NK-92 (cell line): ENCODE measurements around the gene EFNB1.
"Not testable (repeated sequence)": the region's sequence is repeated elsewhere in the genome, so short reads cannot be mapped to it uniquely, and the experiment has no call there.

Experiments
- DNase-seq: peaks from one replicate; lab custom pipeline; 2025; ENCODE audit not compliant: unreplicated experiment; lab: John Stamatoyannopoulos, UW

The EFNB1 gene

GRCh38 chrX:68828740-68829581 lies at the start of gene EFNB1:
TSS of gene EFNB1 (plus strand) at chrX:68829021. CDS start at chrX:68829777, 756 bp downstream.
- DNase-seq = peak; percentile 19

DNA sequence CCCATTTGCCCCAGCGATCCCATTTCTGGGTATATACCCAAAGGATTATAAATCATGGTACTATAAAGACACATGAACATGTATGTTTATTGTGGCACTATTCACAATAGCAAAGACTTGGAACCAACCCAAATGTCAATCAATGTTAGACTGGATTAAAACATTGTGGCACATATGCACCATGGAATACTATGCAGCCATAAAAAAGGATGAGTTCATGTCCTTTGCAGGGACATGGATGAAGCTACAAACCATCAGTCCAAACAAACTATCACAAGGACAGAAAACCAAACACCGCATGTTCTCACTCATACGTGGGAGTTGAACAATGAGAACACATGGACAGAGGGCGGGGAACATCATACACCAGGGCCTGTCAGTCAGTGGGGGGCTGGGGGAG lies 47.5 kb upstream of the EFNB1 start:
- not testable (repeated sequence) for DNase-seq

DNA sequence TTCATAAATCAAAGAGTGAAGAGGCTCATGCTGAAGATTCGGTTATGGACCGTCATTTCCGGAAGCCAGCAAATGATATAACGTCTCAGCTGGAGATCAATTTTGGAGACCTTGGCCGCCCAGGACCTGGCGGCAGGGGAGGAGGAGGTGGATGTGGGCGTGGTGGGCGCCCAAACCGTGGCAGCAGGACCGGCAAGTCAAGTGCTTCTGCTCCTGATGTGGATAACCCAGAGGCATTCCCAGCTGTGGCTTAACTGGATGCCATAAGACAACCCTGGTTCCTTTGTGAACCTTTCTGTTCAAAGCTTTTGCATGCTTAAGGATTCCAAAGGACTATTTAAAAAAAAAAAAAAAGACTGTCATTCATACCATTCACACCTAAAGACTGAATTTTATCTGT lies 44.0 kb upstream of the EFNB1 start:
- DNase-seq = no peak

DNA sequence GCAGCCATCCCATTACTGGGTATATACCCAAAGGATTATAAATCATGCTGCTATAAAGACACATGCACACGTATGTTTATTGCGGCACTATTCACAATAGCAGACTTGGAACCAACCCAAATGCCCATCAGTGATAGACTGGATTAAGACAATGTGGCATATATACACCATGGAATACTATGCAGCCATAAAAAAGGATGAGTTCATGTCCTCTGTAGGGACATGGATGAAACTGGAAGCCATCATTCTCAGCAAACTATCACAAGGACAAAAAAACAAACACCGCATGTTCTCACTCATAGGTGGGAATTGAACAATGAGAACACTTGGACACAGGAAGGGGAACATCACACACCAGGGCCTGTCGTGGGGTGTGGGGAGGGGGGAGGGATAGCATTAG lies 42.2 kb upstream of the EFNB1 start:
- not testable (repeated sequence) for DNase-seq

- DNase-seq = no peak
Measured at GRCh38 chrX:68789966-68790365, 38.9 kb upstream of the EFNB1 start.

GRCh38 chrX:68792083-68792482 lies 36.7 kb upstream of the EFNB1 start:
- DNase-seq = no peak

- no peak for DNase-seq
Measured at GRCh38 chrX:68794461-68794860, 34.4 kb upstream of the EFNB1 start.

DNA sequence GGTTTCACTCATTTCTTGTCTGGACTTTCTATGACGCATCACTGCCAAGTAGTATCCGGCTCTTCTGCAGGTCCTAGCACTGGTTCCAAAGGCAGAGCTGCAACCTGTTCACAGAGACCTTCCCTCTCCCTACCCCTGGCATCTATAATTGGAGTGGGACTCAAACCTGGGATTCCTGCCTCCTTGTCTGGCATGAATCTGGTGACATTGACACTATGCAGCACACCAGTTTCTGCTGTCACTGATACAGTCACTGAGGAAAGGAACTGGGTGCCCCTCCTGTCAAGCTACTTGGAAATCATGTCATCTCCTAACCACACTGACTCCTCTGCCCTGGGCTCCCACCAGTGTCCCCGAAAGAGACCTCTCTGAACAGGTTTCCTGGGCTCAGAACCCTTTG lies 33.1 kb upstream of the EFNB1 start:
- no peak for DNase-seq

DNA sequence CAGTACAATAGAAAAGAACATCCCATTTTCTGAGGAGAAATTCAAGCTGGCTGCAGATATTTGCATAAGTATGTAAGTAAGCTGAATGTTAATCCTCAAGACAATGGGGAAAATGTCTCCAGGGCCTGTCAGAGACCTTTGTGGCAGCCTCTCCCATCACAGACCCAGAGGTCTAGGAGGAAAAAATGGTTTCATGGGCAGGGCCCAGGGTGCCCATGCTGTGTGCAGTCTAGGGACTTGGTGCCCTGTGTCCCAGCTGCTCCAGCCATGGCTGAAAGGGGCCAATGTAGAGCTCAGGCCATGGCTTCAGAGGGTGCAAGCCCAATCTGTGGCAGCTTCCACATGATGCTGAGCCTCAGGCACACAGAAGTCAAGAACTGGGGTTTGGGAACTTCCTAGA lies 30.4 kb upstream of the EFNB1 start:
- DNase-seq = not testable (repeated sequence)

DNA sequence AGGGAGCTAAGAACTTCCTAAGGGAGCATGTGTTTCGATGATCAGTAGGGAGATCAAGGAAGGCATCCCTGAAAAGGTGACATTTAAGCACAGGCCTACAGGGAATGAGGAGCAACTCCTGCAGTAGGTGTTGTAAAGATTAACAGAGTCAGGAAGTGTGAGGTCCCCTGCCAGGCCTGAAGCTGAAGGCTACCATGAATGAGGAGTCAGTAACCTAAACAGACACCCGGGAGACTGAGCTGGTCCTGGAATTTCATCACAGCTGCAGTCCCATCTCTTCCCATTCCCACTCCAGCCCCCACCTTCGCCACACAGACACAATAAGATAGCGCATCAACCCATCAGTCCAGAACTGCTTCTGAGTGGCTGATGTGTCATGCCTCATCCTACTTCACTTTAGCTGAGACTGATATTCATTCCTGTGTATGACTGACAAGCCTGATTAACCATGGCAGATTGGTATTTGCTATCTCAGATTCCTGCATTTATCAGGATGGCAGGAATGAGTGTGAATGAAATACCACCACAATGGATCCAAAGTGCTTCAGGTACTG lies 27.0 kb upstream of the EFNB1 start:
- no peak for DNase-seq

- no peak for DNase-seq
Measured at GRCh38 chrX:68807818-68808217, 21.0 kb upstream of the EFNB1 start.

GRCh38 chrX:68808686-68809357 lies 20.0 kb upstream of the EFNB1 start:
- no peak for DNase-seq

GRCh38 chrX:68820476-68821110 lies 8.2 kb upstream of the EFNB1 start:
- DNase-seq = no peak

GRCh38 chrX:68821616-68822015 lies 7.2 kb upstream of the EFNB1 start:
- no peak for DNase-seq

- no peak for DNase-seq
Measured at GRCh38 chrX:68822641-68823410, 6.0 kb upstream of the EFNB1 start.

DNA sequence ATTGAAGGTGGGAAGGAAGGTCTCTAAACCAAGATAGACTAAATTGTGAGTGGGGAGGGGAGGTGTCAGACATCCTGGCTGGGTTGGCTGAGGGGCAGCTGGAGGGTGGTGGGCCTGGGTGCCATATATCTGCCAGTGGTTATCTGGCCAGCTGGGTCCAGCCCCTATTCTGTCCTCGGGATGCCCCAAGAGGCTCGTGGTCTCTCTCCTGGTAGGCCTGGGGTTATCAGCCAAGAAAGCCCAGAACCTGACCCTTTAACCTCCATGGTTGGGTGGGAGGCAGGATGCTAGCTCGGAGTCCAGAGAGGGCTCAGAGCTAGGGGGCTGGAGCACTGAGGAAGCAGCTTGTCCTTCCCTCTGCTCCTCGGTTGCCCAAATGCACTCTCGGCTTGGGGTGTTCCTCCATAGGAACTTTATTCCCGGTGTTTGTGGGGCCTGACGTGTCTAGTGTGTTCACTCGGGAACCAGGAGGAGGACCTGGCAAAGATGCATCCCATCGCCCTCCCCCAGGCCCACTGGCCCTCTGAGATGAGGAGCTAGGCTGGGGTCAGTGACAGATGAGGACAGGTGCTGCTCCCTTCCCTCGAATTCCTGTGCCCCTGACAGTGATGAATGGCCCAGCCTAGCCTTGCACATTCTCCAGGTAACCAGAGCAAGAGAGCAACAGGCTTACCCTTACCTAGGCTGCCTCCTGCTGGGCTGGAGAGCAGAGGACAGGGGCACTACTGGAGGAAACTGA lies 5.2 kb upstream of the EFNB1 start:
- no peak for DNase-seq

- no peak for DNase-seq
Measured at GRCh38 chrX:68824152-68824433, 4.7 kb upstream of the EFNB1 start.

GRCh38 chrX:68824565-68825125 lies 4.2 kb upstream of the EFNB1 start:
- DNase-seq = no peak

DNA sequence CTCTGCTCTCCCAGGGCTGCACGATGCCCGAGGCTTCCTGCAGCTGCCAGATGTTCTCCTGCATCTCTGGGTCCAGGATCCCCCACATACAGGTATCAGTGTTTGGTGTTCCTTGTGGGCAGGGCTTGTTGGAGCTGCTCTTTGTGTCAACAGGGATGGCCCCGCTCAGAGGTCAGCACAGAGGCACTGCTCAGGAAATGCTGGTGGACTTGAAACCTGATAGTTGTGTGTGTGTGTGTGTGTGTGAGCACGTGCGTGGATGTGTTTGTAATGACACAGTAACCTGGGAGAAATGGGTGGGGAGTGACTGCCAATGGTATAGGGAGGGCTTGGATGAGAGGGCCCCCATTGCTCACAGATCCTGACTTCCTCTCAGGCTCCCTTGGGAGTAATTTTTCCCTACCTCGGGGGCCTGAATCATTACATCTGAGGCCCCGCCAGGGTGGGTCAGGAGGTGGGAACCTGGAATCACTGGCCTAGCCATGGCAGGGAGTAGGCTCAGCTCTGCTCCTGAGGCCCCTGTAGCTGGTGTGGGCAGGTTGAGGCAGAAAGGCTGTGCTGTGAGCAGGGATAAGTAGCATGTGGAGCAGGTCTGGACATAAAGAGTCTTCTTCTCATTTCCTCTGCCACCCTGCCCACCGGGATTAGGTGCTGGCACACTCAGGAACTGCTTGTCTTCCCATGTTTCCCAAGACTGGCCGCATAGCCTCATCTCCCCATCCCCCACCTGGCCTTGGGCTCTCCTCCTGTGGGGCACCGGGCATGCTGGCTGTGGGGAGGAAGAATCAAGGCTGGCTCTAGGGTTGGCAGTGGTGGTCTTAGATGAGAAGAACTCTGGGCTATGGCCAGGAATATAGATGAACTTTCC lies 2.5 kb upstream of the EFNB1 start:
- no peak for DNase-seq
